HG02763 (cell line): ENCODE measurements around the gene PPIA.
A peak's percentile ranks its signal among the peaks of the same experiment; 100 is the strongest.
"Not testable (repeated sequence)": the region's sequence is repeated elsewhere in the genome, so short reads cannot be mapped to it uniquely, and the experiment has no call there.

Experiments
- ATAC-seq: cut with Tn5 transposase; IDR thresholded peaks from one replicate; pipeline ENCODE4 v1.9.1; 2021; ENCODE audit warnings: mild to moderate bottlenecking, moderate library complexity; ENCODE audit not compliant: unreplicated experiment

PPIA gene

GRCh38 chr7:44784364-44784763, 12.1 kb upstream of the PPIA start:
- no peak for ATAC-seq

GRCh38 chr7:44785218-44785617, 11.3 kb upstream of the PPIA start:
- not testable (repeated sequence) for ATAC-seq

- no peak for ATAC-seq
Observed at GRCh38 chr7:44787041-44787440, 9.4 kb upstream of the PPIA start.

- no peak for ATAC-seq
Observed at GRCh38 chr7:44787762-44788161, 8.7 kb upstream of the PPIA start.

- no peak for ATAC-seq
Observed at GRCh38 chr7:44789990-44790389, 6.5 kb upstream of the PPIA start.

- no peak for ATAC-seq
Observed at GRCh38 chr7:44791278-44792219, 4.9 kb upstream of the PPIA start.

GRCh38 chr7:44793919-44794318, 2.6 kb upstream of the PPIA start:
- ATAC-seq: no peak

GRCh38 chr7:44794331-44794730, 2.1 kb upstream of the PPIA start:
- ATAC-seq: no peak

GRCh38 chr7:44796034-44796503, 412 bp upstream of the PPIA start:
- no peak for ATAC-seq

GRCh38 chr7:44797329-44798258, 1.1 kb downstream of the PPIA start:
- ATAC-seq: peak; percentile 48

GRCh38 chr7:44798649-44799305, 2.3 kb downstream of the PPIA start:
- no peak for ATAC-seq

- ATAC-seq: no peak
Observed at GRCh38 chr7:44799939-44800338, 3.5 kb downstream of the PPIA start.

GRCh38 chr7:44801890-44802289, 5.4 kb downstream of the PPIA start:
- ATAC-seq: no peak

- no peak for ATAC-seq
Observed at GRCh38 chr7:44802418-44803025, 6.0 kb downstream of the PPIA start.

- ATAC-seq: not testable (repeated sequence)
Observed at GRCh38 chr7:44803828-44804519, 7.5 kb downstream of the PPIA start.

- ATAC-seq: no peak
Observed at GRCh38 chr7:44805950-44806349, 9.5 kb downstream of the PPIA start.

GRCh38 chr7:44808914-44809393, 12.5 kb downstream of the PPIA start:
- no peak for ATAC-seq

GRCh38 chr7:44811093-44811492, 14.6 kb downstream of the PPIA start:
- no peak for ATAC-seq

GRCh38 chr7:44811571-44811970, 15.1 kb downstream of the PPIA start:
- ATAC-seq: no peak

GRCh38 chr7:44814919-44815318, 18.4 kb downstream of the PPIA start:
- ATAC-seq: no peak
